Peyer's patch (tissue), 4 donors: ENCODE measurements around the gene SH3GL1.
"Not testable (repeated sequence)": the region's sequence is repeated elsewhere in the genome, so short reads cannot be mapped to it uniquely, and the experiment has no call there.

ENCODE experiments used
- CTCF ChIP-seq, 6 experiments: fragments of 450-650 bp in 4 of 6; fragments of 200-600 bp in 2 of 6; sonication (generic) in 1 of 6; IDR thresholded peaks; one replicate each; pipeline ENCODE4 v1.5.1; 2017 to 2019; ENCODE audit warnings: antibody characterized with exemption in 6 of 6, mild to moderate bottlenecking in 3 of 6, moderate library complexity in 1 of 6
- POLR2A ChIP-seq, 2 donors: fragments of 450-650 bp; IDR thresholded peaks; one replicate each; pipeline ENCODE4 v1.5.1; 2017; ENCODE audit warnings: antibody characterized with exemption in 2 of 2, mild to moderate bottlenecking in 2 of 2, moderate library complexity in 2 of 2

- TF ChIP-seq CTCF, POLR2A (IDR thresholded peaks at IDR 0.05): not testable (repeated sequence)
Measured at GRCh38 chr19:4349225-4349624, 51.1 kb downstream of the SH3GL1 start.
